Activated CD4-positive, alpha-beta memory T cell treated with anti-CD3 and anti-CD28 coated beads, Interleukin-2, amount 10 ng/mL, durations not matched to agents 7 days and 5 days (primary cell): ENCODE results near the gene TUBA1C. TPM values are rescaled to one million over a fixed set of nuclear protein-coding genes. Genes with fewer than 3 reads are reported as not detected.
"Not testable (repeated sequence)": the region's sequence is repeated elsewhere in the genome, so short reads cannot be mapped to it uniquely, and the experiment has no call there.

Experiments
- CTCF ChIA-PET: fragments of 350-600 bp; sonication (Branson Sonifier 250); formaldehyde crosslinking; loops from one replicate; lab custom pipeline; 2021; ENCODE audit warnings: antibody characterized with exemption, inconsistent platforms; lab: Charles Lee
- POLR2A ChIA-PET: fragments of 350-600 bp; sonication (Branson Sonifier 250); formaldehyde crosslinking; loops from one replicate; lab custom pipeline; 2021; ENCODE audit warnings: antibody characterized with exemption; lab: Charles Lee
- DNase-seq: peaks from one replicate; pipeline ENCODE4 v3.0.0-alpha.2; 2020
- H3K27ac Mint-ChIP-seq: one replicate; pipeline ENCODE4 v1.8.0; 2021; ENCODE audit warnings: mild to moderate bottlenecking, mixed read lengths
- H3K27me3 Mint-ChIP-seq: one replicate; pipeline ENCODE4 v1.8.0; 2021; ENCODE audit warnings: mixed read lengths
- H3K36me3 Mint-ChIP-seq: one replicate; pipeline ENCODE4 v1.8.0; 2021; ENCODE audit warnings: low read depth, mixed read lengths
- H3K4me1 Mint-ChIP-seq: one replicate; pipeline ENCODE4 v1.8.0; 2021; ENCODE audit warnings: mixed read lengths
- H3K4me3 Mint-ChIP-seq: one replicate; pipeline ENCODE4 v1.8.0; 2021; ENCODE audit warnings: mild to moderate bottlenecking, mixed read lengths
- H3K9me3 Mint-ChIP-seq: one replicate; pipeline ENCODE4 v1.8.0; 2021; ENCODE audit warnings: mixed read lengths
- total RNA-seq, 2 experiments: library from RNA; stranded (reverse); gene quantifications; one replicate each; pipeline ENCODE4 v1.2.3, GENCODE V29; 2021

Gene TUBA1C
- total RNA-seq, 2 experiments from 2014 or later, result 250 to 262 TPM

DNA sequence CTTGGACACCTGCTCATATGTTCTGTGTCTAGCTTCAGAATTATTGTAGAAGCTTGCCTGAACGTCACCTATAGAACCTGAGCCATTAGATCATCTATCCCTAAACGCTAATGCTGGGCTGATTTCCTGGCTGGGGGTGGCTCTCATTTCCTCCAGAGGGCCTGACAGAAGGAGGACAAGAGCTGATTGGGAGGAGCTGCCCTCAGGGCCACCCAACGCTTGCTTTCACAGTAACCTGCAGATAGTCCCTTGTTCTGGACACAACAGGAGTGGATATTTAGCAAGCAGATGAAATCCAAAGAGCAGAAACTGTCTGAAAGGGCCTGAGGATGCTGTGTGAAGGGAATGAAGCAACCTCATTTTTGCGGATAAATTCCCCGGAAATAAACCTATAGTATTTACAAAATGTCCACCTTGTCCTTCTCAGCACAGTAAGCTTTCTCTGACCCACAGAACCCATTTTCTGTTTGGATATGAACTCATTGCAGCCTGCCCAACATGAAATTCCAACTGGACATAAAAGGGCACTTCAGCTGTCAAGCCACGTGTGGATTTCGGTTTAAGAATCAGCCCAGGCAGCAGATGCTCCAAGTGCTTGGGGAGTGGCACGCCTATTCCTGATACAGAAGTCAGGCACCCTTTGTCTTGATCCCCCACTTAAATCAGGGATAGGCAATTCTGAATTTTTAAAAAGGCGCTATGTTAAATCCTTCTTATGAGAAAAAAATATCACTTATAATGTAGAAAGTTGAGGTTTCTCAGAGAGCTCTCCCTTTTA lies 32.8 kb upstream of the TUBA1C start:
- CTCF ChIA-PET, result interaction anchor here (0.6 to 0.7 kb wide), 3 partner anchors 162 to 463 kb away, joined by 3 to 4 read pairs (median 3); partner anchors contain the start of gene RHEBL1
- DNase-seq, result no peak
- POLR2A ChIA-PET, result interaction anchor here (5.0 kb wide), 1 partner anchor 44 kb away, joined by 25 read pairs; the partner anchor contains the start of gene TUBA1A
- H3K9me3 Mint-ChIP-seq, result no peaks in the 10 kb centered on the region
- no peak overlapping the region for H3K4me3 Mint-ChIP-seq
- peaks cover 25% of the 10 kb centered on the region for H3K4me1 Mint-ChIP-seq
- no peaks in the 10 kb centered on the region for H3K36me3 Mint-ChIP-seq
- no peak overlapping the region for H3K27ac Mint-ChIP-seq
- peaks cover 3% of the 10 kb centered on the region for H3K27me3 Mint-ChIP-seq

DNA sequence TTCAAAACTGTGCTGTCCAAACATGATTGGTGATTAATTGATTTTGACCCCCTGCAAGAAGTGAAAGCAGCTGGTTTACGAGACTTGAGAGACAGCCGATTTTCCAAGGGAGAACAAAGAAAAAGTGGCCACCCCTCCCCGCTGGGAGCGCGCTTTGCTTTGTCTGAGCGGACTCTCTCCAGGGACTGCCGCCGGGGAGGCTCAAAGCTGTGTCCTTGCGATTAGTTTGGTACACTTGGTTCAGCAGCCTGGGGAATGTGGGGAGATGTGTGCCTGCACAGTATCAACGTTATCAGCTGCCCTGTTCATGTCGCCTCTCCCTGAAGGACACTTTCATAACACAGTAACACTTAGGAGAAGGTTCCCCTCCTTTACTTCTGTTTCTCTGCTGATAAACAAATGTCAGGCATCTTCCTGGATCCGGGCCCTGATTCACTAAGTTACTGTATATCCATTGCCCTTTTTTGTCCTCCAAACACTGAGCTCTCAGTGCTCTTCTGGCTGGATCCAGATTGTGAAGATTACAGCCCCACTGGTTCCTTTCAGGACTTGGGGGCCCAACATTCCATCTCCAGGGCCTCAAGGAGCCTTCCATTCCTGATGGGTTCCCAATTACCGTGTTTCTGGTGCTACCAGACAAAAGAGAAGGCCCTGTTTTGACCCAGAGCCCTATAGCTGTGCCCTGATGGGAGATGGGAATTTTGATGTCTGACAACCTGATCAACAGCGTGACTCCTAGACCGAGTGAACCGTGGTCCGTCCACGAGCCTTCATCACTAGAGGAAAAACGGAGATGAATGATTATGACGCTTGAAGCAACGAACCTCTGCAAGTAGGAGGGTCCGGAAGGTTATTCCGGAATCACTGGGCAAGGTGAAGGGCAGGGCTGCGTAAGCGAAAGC lies 31.7 kb upstream of the TUBA1C start:
- Mint-ChIP-seq H3K4me1 (peaks cover 25% of the 10 kb centered on the region), H3K36me3 (no peaks in the 10 kb centered on the region), H3K4me3 (peak overlapping the region; percentile 16), H3K27me3 (peaks cover 3% of the 10 kb centered on the region), H3K9me3 (no peaks in the 10 kb centered on the region), H3K27ac (peak overlapping the region; percentile 45)
- ChIA-PET POLR2A (interaction anchor here (0.7 to 5.0 kb wide), 6 partner anchors 31 to 381 kb away, joined by 3 to 49 read pairs (median 4); partner anchors contain the start of genes DDX23, TUBA1A, TUBA1B and TUBA1C), CTCF (interaction anchor here (0.6 to 1.0 kb wide), 5 partner anchors 10 to 512 kb away, joined by 3 to 5 read pairs (median 3); partner anchors contain the start of genes RHEBL1 and TUBA1B)
- DNase-seq, result no peak

DNA sequence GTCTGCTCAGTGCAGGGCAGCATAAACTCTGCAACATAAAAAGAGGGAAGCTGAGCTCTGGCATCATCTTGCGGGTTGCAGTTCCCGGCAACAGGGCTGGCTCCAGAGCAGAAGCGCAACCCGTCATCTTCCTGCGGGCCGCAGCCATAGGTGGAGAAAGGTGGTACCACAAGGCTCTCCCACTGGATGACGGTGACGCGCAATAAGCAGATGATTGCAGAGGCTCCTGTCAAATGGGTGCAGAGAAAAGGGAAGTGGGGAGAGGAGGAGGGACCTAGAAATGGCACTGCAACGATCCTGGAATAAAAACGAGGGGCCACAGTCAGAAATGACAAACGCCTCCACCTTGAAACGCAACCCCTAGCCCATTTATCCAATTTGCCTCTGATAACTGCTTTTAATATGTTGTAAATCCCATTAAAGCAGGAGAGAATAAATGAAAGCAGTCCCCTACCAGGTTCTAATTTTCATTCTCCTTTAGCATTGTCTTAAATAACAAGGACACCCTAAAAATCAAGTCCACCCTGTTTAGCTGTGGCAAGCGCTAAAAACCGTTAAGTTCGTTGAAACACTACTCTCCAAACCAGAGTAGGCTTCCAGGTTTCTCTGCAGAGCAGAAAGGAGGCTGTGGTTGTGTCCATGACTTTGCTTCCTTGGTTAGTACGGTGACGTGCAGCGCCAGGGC lies 30.9 kb upstream of the TUBA1C start:
- peaks cover 25% of the 10 kb centered on the region for H3K4me1 Mint-ChIP-seq
- H3K9me3 Mint-ChIP-seq, result no peaks in the 10 kb centered on the region
- CTCF ChIA-PET, result interaction anchor here (0.7 to 1.8 kb wide), 5 partner anchors 10 to 512 kb away, joined by 3 to 26 read pairs (median 5); partner anchors contain the start of gene TUBA1B
- peak overlapping the region; percentile 55 for H3K27ac Mint-ChIP-seq
- peak overlapping the region; percentile 17 for H3K4me3 Mint-ChIP-seq
- peaks cover 3% of the 10 kb centered on the region for H3K27me3 Mint-ChIP-seq
- POLR2A ChIA-PET, result interaction anchor here (0.7 to 5.0 kb wide), 8 partner anchors 30 to 382 kb away, joined by 3 to 49 read pairs (median 4); partner anchors contain the start of genes DDX23, TUBA1A, TUBA1B and TUBA1C
- no peaks in the 10 kb centered on the region for H3K36me3 Mint-ChIP-seq
- DNase-seq, result no peak

DNA sequence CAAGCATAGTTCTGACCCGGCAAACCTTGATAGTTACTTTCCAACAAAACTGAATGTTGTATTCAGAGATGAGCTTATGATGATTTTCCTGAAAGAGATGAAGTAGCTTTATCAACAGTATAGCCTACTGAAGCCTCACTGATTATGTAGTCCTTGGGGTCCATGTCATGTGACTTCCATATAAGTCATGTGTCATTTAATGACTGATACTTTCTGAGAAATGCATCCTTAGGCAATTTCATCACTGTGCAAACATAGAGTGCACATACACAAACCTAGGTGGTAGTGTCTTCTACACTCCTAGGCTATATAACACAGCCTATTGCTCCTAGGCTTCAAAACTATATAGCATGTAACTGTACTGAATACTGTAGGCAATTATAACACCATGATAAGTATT lies 28.5 kb upstream of the TUBA1C start:
- ChIA-PET POLR2A (interaction anchor here (0.7 to 5.0 kb wide), 5 partner anchors 29 to 118 kb away, joined by 4 to 49 read pairs (median 6); partner anchors contain the start of genes TROAP, TUBA1A and TUBA1B), CTCF (interaction anchor here (1.8 to 2.5 kb wide), 2 partner anchors 47 to 149 kb away, joined by 23 to 24 read pairs; partner anchors contain the start of gene TUBA1A)
- Mint-ChIP-seq H3K27ac (no peak overlapping the region), H3K4me3 (peak overlapping the region; percentile 12), H3K36me3 (no peaks in the 10 kb centered on the region), H3K4me1 (peaks cover 24% of the 10 kb centered on the region), H3K9me3 (no peaks in the 10 kb centered on the region), H3K27me3 (peaks cover 3% of the 10 kb centered on the region)
- DNase-seq, result no peak

DNA sequence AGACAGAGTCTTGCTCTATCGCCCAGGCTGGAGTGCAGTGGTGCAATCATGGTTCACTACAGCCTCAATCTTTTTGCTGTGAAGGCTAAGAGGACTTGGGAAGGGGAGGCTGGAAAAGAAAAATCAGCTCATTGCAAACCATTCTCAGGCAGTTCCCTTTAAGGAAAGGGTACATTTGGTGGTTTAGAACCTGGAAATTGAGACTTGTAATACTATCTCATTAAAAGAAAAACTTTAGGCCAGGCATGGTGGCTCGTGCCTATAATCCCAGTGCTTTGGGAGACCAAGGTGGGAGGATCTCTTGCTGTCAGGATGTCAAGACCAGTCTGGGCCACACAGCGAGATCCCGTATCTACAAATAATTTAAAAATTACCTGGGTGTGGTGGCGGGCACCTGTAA lies 21.3 kb upstream of the TUBA1C start:
- H3K4me1 Mint-ChIP-seq, result no peaks in the 10 kb centered on the region
- ChIA-PET POLR2A (interaction anchor here (0.6 to 3.5 kb wide), 6 partner anchors 18 to 735 kb away, joined by 3 to 20 read pairs (median 4); partner anchors contain the start of gene TUBA1B), CTCF (interaction anchor here (0.7 to 1.6 kb wide), 5 partner anchors 9 to 1233 kb away, joined by 3 to 6 read pairs (median 3); no protein-coding TSS in a partner anchor)
- no peaks in the 10 kb centered on the region for H3K9me3 Mint-ChIP-seq
- no peaks in the 10 kb centered on the region for H3K27me3 Mint-ChIP-seq
- H3K36me3 Mint-ChIP-seq, result no peaks in the 10 kb centered on the region
- H3K27ac Mint-ChIP-seq, result no peak overlapping the region
- H3K4me3 Mint-ChIP-seq, result no peak overlapping the region
- no peak for DNase-seq

DNA sequence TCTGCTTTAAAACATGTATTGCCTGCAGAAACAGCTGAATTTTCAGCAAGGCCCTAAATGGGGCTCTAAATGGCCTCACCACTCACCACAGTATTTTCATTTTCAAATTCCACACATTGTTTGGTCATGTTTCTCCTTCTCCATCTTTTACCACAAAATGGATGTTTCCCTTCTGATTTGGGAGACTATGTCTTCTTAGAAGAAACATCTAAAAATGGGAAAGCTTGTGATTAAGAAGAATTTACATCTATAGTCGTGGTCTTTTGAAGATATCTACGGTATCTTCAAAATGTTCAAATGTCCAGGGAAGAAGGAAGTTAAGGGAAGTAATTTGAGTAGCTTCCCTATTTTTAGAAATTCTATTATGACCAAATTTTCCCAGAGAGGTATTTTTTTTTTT lies 20.7 kb upstream of the TUBA1C start:
- Mint-ChIP-seq H3K4me3 (no peak overlapping the region), H3K36me3 (no peaks in the 10 kb centered on the region), H3K4me1 (no peaks in the 10 kb centered on the region), H3K27me3 (no peaks in the 10 kb centered on the region), H3K27ac (no peak overlapping the region), H3K9me3 (no peaks in the 10 kb centered on the region)
- ChIA-PET POLR2A (interaction anchor here (0.6 to 3.5 kb wide), 6 partner anchors 17 to 735 kb away, joined by 3 to 20 read pairs (median 4); partner anchors contain the start of gene TUBA1B), CTCF (interaction anchor here (0.7 to 1.6 kb wide), 6 partner anchors 9 to 1234 kb away, joined by 3 to 5 read pairs (median 3); no protein-coding TSS in a partner anchor)
- DNase-seq, result no peak

DNA sequence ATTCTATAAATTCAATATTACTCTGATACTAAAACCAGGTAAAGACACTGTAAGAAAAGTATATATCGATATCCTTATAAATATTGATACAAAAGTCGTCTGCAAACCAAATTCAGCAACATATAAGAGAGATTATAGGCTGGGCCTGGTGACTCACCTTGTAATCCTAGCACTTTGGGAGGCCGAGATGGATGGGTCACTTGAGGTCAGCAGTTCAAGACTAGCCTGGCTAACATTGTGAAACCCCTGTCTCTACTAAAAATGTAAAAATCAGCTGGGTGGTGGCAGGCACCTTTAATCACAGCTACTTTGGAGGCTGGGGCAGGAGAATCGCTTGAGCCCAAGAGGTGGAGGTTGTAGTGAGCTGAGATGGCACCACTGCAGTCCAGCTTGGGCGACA lies 13.5 kb upstream of the TUBA1C start:
- ChIA-PET CTCF (interaction anchor here (0.6 to 1.3 kb wide), 3 partner anchors 16 to 153 kb away, joined by 3 to 4 read pairs (median 3); partner anchors contain the start of gene SPATS2), POLR2A (interaction anchor here (5.8 kb wide), 1 partner anchor 14 kb away, joined by 34 read pairs; the partner anchor contains the start of gene TUBA1C)
- H3K4me1 Mint-ChIP-seq, result peaks cover 3% of the 10 kb centered on the region
- H3K4me3 Mint-ChIP-seq, result no peak overlapping the region
- no peaks in the 10 kb centered on the region for H3K36me3 Mint-ChIP-seq
- no peaks in the 10 kb centered on the region for H3K9me3 Mint-ChIP-seq
- no peaks in the 10 kb centered on the region for H3K27me3 Mint-ChIP-seq
- no peak overlapping the region for H3K27ac Mint-ChIP-seq
- no peak for DNase-seq

DNA sequence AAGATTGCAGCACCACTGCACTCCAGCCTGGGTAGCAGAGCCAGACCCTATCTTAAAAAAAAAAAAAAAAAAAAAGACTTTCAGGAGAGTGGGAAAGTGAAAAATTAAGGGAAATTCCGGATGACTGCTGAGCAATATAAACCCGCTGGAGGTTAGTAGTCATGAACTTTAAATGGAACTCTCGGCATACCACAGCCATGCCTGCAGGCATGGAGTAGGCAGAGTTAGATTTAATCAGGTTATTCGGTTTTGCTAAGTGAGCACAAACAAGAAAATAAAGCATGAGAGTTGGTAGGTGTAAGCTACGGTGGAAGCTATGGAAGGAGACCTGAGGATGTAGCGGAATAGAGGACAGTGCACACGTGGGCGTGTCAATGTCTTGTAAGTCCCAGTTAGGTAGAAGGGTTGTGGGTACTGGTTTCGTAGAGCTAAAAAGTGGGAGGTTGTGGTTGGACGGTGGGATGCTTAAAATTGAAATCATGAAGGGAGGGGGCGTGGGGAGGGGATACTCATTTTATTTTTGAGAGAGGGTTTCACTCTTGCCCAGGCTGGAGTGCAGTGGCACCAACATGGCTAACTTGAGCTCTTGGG lies 11.8 kb upstream of the TUBA1C start:
- Mint-ChIP-seq H3K36me3 (no peaks in the 10 kb centered on the region), H3K9me3 (no peaks in the 10 kb centered on the region), H3K27me3 (no peaks in the 10 kb centered on the region), H3K4me3 (no peak overlapping the region), H3K4me1 (peaks cover 6% of the 10 kb centered on the region), H3K27ac (no peak overlapping the region)
- POLR2A ChIA-PET, result interaction anchor here (5.8 kb wide), 1 partner anchor 12 kb away, joined by 34 read pairs; the partner anchor contains the start of gene TUBA1C
- CTCF ChIA-PET, result interaction anchor here (0.6 to 0.8 kb wide), 2 partner anchors 9 to 11 kb away, joined by 3 to 5 read pairs; no protein-coding TSS in a partner anchor
- DNase-seq, result no peak

DNA sequence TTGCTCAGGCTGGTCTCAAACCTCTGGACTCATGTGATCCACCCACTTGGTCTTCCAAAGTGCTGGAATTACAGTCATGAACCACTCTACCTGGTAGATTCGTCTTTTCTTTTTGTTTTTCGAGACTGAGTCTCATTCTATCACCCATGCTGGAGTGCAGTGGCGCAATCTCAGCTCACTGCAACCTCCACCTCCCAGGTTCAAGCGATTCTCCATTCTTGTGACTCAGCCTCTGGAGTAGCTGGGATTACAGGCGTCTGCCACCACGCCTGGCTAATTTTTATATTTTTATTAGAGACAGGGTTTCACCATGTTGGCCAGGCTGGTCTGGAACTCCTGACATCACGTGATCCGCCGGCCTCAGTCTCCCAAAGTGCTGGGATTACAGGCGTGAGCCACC lies 9.4 kb upstream of the TUBA1C start:
- not testable (repeated sequence) for DNase-seq, H3K27me3 Mint-ChIP-seq, H3K27ac Mint-ChIP-seq, H3K9me3 Mint-ChIP-seq, H3K4me3 Mint-ChIP-seq, H3K36me3 Mint-ChIP-seq
- peaks cover 12% of the 10 kb centered on the region for H3K4me1 Mint-ChIP-seq
- POLR2A ChIA-PET, result interaction anchor here (1.6 to 5.8 kb wide), 3 partner anchors 9 to 125 kb away, joined by 4 to 34 read pairs (median 5); partner anchors contain the start of genes TUBA1B and TUBA1C
- CTCF ChIA-PET, result interaction anchor here (1.3 kb wide), 1 partner anchor 167 kb away, joined by 3 read pairs; no protein-coding TSS in a partner anchor

DNA sequence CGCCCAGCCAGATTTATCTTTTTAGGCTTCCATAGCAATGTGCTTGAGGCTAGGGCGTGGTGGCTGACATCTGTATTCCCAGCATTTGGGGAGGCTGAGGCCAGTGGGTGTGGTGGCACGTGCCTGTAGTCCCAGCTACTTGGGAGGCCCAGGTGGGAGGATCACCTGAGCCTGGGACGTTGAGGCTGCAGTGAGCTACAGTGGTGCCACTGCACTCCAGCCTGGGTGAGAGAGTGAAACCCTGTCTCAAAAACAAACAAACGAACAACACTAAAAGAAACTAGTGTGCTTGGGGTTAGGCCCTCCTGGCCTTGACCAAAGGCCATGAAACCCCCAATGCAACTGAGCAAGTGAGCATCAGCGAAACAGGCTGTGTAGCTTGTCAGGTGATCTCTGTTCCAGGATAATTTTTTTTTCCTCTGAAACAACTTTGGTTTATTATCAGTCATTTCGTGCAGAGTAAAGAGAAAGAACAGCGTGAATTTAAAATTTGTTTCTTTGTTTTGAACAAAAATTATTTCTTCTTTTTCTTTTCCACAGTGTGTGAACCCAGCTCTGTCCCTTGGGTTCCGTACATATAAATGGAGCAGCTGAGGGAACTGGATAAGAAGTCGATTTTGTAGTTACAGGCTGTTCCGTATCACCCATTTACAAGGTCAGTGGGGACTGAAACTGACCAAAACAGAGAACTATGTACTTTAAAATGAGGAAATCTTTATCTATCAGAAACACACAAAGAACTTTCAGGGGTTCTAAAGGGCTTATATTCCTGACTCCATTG lies 8.8 kb upstream of the TUBA1C start:
- no peak for DNase-seq
- POLR2A ChIA-PET, result interaction anchor here (1.6 to 5.8 kb wide), 3 partner anchors 9 to 125 kb away, joined by 4 to 34 read pairs (median 5); partner anchors contain the start of genes TUBA1B and TUBA1C
- CTCF ChIA-PET, result interaction anchor here (0.7 to 1.3 kb wide), 3 partner anchors 167 to 713 kb away, joined by 3 to 4 read pairs (median 3); no protein-coding TSS in a partner anchor

More for the DNA sequence above, 8.8 kb upstream of the TUBA1C start:
- H3K4me1 Mint-ChIP-seq, result peaks cover 12% of the 10 kb centered on the region
- H3K36me3 Mint-ChIP-seq, result no peaks in the 10 kb centered on the region
- H3K27me3 Mint-ChIP-seq, result no peaks in the 10 kb centered on the region
- no peak overlapping the region for H3K27ac Mint-ChIP-seq
- no peak overlapping the region for H3K4me3 Mint-ChIP-seq
- H3K9me3 Mint-ChIP-seq, result no peaks in the 10 kb centered on the region
